Measurements from ENCODE around the gene FAM120AOS. TPM values are rescaled to one million over a fixed set of nuclear protein-coding genes. Genes with fewer than 3 reads are reported as not detected.
A peak's percentile ranks its signal among the peaks of the same experiment; 100 is the strongest.

FAM120AOS gene
- total and polyA plus RNA-seq, 2 of the 4 experiments (the other 2 are of a cell fraction), result 22.7 to 24.7 TPM

GRCh38 chr9:93397661-93398373 is 55.6 kb downstream of the FAM120AOS start:
- intact Hi-C loops (cut with micrococcal nuclease), result no loop called here
- TF ChIP-seq CTCF (conservative IDR thresholded peaks at IDR 0.05; ENCODE audit: low read depth, low read length) (no peak), RCOR1 (IDR thresholded peaks at IDR 0.05; ENCODE audit: insufficient replicate concordance, low read length) (no peak), BHLHE40 (IDR thresholded peaks at IDR 0.05; ENCODE audit: low read depth, low read length) (no peak), CEBPB (IDR thresholded peaks at IDR 0.05; ENCODE audit: low read depth, low read length) (peak; percentile 89), FOS (IDR thresholded peaks at IDR 0.05; ENCODE audit: low read depth, low read length) (no peak)

More at GRCh38 chr9:93397661-93398373, 55.6 kb downstream of the FAM120AOS start:
- ATAC-seq (ENCODE audit: low read depth) (no peak), DNase-seq (peak; percentile 32)
- H3K4me2 ChIP-seq (ENCODE audit: low read depth, low read length), result no peak overlapping the region
- H3K79me1 ChIP-seq (ENCODE audit: low read depth in 1 of 2, low read length in 2 of 2), result no peaks in the 10 kb centered on the region
- POLR2A ChIA-PET (ENCODE audit: unreplicated experiment), result no interaction called here
- H4K91ac ChIP-seq (ENCODE audit: insufficient read depth, low read depth, low read length), result no peak overlapping the region
- H4K5ac ChIP-seq (ENCODE audit: low read depth, low read length), result no peak overlapping the region
- CTCF ChIA-PET, result interaction anchor here (0.6 kb wide), 2 partner anchors 33 to 53 kb away, joined by 4 to 5 read pairs; no protein-coding TSS in a partner anchor
- peaks cover 2% of the 10 kb centered on the region; the same call in 1 of the 2 replicates for H3K27me3 ChIP-seq (ENCODE audit: control insufficient read depth, insufficient read depth, low read length)
- no peak overlapping the region for H2BK5ac ChIP-seq (ENCODE audit: low read depth, low read length, poor library complexity, severe bottlenecking)
- no CpG with 5 or more reads among the region's 10 CpGs for WGBS, 2 experiments (ENCODE audit: extremely low coverage in 2 of 2, insufficient read length in 1 of 2)
- H3K4me1 ChIP-seq (ENCODE audit: control insufficient read depth, insufficient read depth, low read length), result no peaks in the 10 kb centered on the region
- dilution Hi-C loops (cut with HindIII; ENCODE audit: low sequenced_read_pairs, unreplicated experiment), result no loop called here
- H3K18ac ChIP-seq (ENCODE audit: low read depth, low read length), result no peak overlapping the region
- no peak overlapping the region for H3K14ac ChIP-seq (replicated peaks; ENCODE audit: low read depth, low read length)
- no peak overlapping the region for H3K23ac ChIP-seq (ENCODE audit: low read depth, low read length)
- no peak overlapping the region for H2AFZ ChIP-seq (replicated peaks; ENCODE audit: low read length, poor library complexity)
- no peak overlapping the region for H3K4ac ChIP-seq (ENCODE audit: low read depth, low read length)
- no peak overlapping the region for H3K4me3 ChIP-seq (ENCODE audit: insufficient read depth, low read depth, low read length)
- in situ Hi-C loops (cut with MboI; ENCODE audit: low sequenced_read_pairs), result no loop called here
- no peak overlapping the region for H2BK120ac ChIP-seq (ENCODE audit: low read depth, low read length)
- BruUV-seq (replicated peaks), result no TSS peak
- no peak overlapping the region for H3K56ac ChIP-seq (ENCODE audit: extremely low read depth, insufficient read depth, low read length)
- no peaks in the 10 kb centered on the region for H3K9me1 ChIP-seq (ENCODE audit: insufficient read depth, low read length)
- H2AK5ac ChIP-seq (ENCODE audit: low read depth, low read length), result no peak overlapping the region
- H4K20me1 ChIP-seq (ENCODE audit: insufficient read depth, low read length), result no peaks in the 10 kb centered on the region
- no peaks in the 10 kb centered on the region for H3K9me3 ChIP-seq (ENCODE audit: control insufficient read depth, insufficient read depth, low read length)
- H2BK20ac ChIP-seq (ENCODE audit: low read depth, low read length), result no peak overlapping the region
- no peak overlapping the region for H4K8ac ChIP-seq (ENCODE audit: low read depth in 2 of 2, low read length in 2 of 2)
- no peak overlapping the region for H2AK9ac ChIP-seq (replicated peaks; ENCODE audit: low read depth, low read length, poor library complexity)
- H3K9ac ChIP-seq (ENCODE audit: low read depth, low read length), result no peak overlapping the region
- no peak overlapping the region for H2BK15ac ChIP-seq (ENCODE audit: low read depth, low read length)
- no peaks in the 10 kb centered on the region for H3K36me3 ChIP-seq (ENCODE audit: control insufficient read depth, insufficient read depth, low read length)
- no peak overlapping the region for H3K27ac ChIP-seq (ENCODE audit: insufficient read depth, low read length)

Small RNAs within 50 kb of the gene (microRNA-seq; reads per million reads assigned to microRNA genes)
- not detected for gene RF00019 (ENCODE audit: insufficient read depth, insufficient read length)

Small RNAs within 50 kb of the gene (small RNA-seq; reads per million reads assigned to genes)
- 0 reads per million in 5 experiments for gene RF00019

Other genes starting within 250 kb of the FAM120AOS start
- gene FAM120A, start 1.9 kb downstream of the FAM120AOS start, total RNA-seq (2012; rRNA removed), result 65.8 and 75.1 TPM in 2 replicates
- gene FAM120A, start 1.9 kb downstream of the FAM120AOS start, polyA plus RNA-seq (2012; rRNA removed), result 61.6 and 64.3 TPM in 2 replicates
- gene PHF2, start 123.0 kb upstream of the FAM120AOS start, total RNA-seq (2012; rRNA removed), result 5.9 and 6.9 TPM in 2 replicates
- 9.5 and 9.6 TPM in 2 replicates for gene PHF2, start 123.0 kb upstream of the FAM120AOS start, polyA plus RNA-seq (2012; rRNA removed)

Measured in IMR-90 (cell line).